ENCODE measurements around the gene CSDE1.

The CSDE1 gene

DNA sequence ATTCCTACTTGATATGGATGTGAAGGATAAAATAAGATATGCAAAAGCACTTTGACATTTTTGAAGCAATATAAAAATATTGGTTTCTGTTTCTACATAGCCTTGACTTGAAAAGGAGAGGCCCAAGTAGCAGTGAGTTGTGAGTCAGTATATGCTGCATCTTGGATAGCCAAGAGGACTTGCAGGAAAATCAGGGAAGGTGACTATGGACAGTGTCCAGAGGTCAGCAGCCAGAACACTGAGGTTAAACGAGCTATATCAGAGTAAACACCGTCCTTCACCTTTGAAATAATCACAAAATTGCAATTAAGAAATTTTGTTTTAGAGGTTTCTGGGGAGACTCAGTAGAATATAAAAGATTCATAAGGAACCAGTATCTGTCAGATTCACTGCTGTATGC lies 55.9 kb downstream of the CSDE1 start:
- DNase-seq (ENCODE audit: low read depth): no peak

DNA sequence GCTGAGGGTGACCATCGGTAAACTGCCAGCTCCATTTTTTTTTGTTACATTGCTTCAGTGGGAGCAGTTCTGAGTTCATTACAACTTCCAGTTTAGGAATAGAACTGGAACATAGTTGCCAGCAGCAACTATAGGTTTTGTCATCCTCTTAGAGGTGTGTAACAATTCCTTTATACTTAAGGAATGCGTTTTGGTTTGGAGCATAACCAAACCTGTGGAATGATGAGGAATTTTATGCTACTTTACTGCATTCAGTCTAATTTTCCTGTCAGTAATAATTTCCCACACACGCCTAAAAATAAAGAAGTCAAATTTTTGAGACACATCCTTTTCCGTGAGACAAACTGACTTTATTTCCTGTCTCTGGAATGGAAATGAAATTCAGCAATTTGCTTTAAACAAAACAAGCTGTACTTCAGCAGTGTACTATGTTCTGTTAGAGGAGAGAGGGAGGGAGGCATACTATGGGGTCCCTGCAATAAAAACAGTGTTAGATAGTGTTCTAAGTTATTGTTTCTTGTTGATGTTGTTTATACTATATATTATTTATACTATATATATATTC lies 57.7 kb downstream of the CSDE1 start:
- DNase-seq (ENCODE audit: low read depth): no peak

DNA sequence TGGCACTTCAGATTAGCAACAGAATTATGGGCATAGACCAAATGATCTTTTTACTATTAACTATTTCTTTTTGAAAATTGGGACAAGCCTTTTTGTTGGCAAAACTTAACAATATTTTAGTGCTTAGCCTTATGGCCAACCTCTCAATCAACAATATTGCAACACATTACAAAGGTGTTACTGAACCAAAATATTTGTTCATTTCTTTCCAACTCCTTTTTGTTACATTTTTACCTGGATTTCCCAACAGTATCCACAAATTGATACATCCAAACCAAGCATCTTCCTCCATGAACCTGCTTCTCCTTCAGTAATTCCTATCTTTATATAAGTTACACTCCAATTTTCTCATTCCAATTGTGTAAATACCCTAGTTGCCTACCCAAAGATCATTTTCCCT lies 61.0 kb downstream of the CSDE1 start:
- DNase-seq (ENCODE audit: low read depth): no peak

DNA sequence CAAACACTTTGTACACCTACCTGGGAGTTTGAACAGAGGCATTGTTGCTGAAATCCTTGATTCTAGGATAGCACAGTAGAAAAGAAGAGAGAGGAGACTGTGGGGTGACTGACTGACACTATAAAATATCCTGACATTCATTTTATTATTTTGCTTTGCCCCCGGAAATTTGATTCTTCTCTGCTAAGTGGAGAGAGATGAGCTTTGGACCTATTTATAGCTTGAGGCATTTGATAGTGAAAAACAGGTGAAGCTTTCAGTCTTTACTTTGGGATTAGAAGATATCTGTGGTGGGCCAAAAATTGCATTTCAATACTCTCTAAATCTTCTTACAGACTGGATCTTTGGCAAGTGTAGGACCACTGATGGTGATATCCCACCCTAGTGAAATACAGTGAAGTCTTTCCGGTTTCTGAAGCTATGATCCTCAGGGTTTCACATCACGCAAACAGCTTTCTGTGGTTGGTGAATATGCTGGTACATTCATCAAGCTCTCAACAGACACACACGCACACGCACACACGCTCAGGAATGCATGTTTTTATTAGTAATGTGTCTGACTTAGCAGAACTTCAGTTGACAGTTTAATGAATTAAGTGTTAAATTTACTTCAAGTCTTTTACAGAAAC lies 62.2 kb downstream of the CSDE1 start, which contains the start of gene AMPD1:
Gene AMPD1, minus strand, starts transcription at position 117 of the 629 bp plus-strand sequence. Its CDS starts 75 bp downstream, at position 42.
- DNase-seq (ENCODE audit: low read depth): no peak

DNA sequence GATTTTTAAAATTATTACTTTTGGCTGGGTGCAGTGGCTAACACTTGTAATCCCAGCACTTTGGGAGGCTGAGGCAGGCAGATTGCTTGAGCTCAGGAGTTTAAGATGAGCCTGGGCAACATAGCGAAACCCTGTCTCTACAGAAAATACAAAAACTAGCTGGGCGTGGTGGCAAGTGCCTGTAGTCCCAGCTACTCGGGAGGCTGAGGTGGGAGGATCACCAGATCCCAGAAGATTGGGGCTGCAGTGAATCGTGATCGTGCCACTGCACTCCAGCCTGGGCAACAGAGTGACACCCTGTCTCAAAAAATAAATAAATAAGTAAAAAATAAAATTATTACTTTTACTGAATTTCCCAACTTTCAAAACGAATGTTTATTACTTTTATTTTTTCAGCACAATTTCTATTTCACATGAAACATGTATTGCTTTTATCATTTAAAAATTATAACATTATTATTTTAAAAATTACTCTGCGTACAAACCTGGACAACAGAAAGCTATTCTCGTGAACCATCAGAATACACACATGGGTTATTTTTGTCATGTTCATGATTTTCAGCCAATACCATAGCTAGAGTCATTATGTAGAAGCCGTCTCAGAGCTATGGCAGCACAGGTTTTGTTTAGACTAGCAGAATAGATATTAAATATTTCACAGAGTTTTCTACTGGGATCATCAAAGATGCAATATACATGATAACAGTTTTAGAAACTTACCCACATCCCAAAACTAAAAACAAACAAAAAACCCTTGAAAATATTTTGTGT lies 63.1 kb downstream of the CSDE1 start:
- no peak for DNase-seq (ENCODE audit: low read depth)

DNA sequence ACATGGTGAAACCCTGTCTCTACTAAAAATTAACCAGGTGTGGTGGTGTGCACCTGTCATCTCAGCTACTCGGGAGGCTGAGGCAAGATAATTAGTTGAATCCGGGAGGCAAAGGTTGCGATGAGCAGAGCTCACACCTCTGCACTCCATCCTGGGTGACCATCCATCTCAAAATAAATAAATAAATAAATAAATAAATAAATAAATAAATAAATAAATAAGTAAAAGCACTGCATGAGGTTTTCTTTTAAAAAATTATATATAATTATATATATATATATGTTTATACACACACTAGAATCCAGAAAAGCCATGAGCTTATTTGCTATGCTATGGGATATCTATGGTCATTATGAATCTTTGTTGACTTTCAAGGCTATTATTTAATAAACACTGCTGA lies 64.8 kb downstream of the CSDE1 start:
- no peak for DNase-seq (ENCODE audit: low read depth)

DNA sequence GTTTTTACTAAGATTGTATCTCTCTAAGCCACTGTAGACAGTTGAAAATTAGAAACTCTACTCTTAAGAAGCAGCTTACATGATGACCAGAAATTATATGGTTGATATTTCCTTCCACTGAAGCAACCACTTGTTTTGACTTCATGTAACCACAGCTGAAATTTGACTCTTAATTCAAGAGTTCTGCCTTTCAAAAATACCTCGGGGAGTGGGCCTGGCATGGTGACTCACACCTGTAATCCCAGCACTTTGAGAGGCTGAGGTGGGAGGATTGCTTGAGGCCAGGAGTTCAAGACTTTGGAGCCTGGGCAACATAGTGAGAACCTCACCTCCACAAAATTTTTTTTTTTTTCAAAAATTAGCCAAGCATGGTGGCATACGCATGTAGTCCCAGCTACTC lies 66.7 kb downstream of the CSDE1 start:
- no peak for DNase-seq (ENCODE audit: low read depth)

DNA sequence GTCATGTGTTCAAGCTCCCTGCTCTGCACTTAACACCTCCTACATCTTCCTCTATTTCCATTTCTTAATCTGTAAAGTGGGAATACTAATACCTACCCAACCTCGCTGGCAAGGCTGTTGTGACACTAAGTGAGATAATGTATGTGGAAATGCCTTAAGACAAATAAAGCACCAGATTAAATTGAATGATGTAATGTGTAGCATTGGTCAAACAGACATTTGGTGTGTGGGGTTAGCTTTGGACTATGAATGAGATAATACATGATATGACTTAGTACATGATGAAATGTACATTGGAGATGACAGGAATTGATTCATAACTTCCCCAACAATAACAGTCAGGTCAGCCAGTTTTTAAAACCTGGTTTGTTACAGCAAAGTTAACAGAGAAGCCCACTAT lies 67.6 kb downstream of the CSDE1 start:
- DNase-seq (ENCODE audit: low read depth): no peak

DNA sequence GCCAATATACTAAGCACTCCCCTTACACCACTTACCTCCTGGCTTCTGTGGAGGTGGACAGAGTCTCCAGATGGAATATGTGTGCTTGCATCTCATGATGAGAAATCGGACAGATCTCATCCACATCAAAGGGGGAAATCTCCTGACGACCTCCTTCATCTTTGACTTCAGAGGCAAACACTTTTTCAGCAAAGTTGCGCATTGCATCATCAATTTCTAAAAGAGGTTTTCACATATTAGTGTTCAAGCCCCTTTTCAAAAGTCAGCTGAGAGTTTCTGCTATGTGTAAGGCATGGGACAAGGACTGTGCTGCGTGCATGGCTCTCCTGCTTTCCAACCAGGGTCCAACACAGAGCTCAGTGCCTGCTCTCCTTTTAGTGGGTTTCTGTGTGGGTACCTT lies 69.3 kb downstream of the CSDE1 start:
- DNase-seq (ENCODE audit: low read depth): no peak

DNA sequence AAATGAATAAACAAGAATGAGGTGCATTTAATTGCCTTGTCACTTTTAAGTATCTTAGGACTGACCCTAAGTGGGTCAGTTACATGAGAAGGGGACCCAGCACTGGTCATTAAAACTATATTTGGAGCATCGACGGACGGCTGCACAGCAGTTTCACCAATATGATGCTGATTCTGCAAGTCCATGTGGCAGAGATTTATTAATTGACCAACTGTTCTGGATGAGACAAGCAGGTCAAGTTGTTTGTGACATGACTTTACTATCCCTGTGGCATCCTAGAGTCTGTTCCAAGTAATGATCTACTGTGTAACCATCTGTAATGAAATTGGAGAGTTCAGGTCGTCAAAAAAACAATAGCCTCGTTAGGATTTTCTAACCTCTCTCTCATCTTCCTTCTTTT lies 71.9 kb downstream of the CSDE1 start:
- no peak for DNase-seq (ENCODE audit: low read depth)

DNA sequence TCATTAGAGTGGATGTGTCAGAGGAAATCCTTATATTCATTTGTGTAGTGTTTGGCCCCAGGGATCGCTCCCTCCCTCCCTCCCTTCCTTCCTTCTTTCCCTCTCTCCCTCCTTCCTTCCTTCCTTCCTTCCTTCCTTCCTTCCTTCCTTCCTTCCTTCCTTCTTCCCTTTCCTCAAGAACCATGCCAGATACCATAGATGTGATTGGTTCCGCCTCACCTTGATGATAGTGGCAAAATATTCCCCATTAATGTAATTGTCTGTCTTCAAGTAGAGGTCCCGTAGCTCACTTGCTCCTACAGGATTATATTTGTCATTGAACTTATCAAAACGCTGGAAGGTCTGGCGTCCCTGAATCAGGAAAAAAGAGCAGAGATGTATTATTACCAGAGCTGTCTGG lies 80.1 kb downstream of the CSDE1 start:
- no peak for DNase-seq (ENCODE audit: low read depth)

DNA sequence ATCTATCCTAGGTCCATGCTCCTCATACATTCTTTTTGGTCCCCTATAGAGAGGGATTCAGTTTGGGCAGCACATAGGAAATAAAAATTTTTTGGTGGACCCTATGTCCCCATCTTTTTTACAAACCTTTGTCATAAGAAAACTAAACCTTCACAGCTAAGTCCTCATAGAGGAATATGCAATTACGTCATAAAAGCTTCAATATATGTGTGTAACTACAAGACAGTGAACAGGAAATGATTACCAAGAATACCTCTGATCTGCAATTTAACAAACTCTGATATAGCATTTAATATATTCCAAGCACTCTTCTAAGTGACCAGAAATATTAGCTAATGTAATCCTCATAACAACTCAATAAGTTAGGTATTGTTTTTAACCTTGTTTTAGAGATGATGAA lies 81.7 kb downstream of the CSDE1 start:
- no peak for DNase-seq (ENCODE audit: low read depth)

DNA sequence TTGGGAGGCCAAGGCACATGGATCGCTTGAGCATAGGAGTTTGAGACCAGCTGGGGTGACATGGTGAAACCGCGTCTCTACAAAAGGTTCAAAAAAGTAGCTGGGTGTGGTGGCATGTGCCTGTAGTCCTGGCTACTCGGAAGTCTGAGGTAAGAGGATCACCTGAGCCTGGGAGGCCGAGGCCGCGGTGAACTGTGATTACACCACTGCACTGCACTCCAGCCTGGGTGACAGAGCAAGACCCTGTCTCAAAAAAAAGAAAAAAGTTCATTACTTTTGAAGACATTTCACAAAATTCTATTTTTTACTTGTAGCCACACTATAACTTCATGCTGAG lies 85.9 kb downstream of the CSDE1 start:
- DNase-seq (ENCODE audit: low read depth): no peak

DNA sequence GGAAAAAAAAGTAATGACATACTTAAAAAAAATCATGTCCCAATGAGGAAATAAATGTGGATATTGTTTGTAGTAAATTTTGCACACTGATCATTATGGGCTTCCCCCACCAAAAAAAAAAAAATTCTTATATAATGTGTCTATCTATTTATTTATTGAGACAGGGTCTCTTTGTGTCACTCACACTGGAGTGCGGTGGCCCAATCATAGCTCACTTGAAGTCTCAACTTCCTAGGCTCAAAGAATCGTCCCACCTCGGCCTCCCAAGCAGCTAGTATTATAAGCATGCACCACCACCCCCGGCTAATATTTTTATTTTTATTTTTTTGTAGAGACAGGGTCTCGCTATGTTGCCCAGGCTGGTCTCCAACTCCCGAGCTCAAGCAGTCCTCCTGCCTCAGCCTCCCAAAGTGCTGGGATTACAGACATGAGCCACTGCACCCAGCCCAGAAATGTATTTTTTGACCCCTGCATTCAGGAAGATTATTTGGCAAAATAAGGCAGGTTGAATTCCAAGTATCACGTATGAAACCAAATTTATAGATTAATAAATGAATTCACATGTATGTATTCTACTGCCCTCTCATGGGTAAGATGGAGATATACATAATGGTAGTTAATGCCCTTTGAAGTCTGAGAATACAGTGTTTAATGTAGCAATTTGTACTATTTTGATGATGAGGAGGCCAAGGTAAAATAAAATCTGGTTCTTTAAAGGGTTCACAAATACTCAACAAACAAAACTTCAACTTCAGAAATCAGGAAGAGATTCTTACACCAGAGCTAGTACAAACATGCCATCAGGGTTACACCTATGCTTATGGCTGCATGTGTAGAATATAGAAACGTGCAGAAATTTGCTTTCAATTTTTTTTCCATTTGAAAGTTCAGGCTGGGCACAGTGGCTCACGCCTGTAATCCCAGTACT lies 86.5 kb downstream of the CSDE1 start:
- no peak for DNase-seq (ENCODE audit: low read depth)

DNA sequence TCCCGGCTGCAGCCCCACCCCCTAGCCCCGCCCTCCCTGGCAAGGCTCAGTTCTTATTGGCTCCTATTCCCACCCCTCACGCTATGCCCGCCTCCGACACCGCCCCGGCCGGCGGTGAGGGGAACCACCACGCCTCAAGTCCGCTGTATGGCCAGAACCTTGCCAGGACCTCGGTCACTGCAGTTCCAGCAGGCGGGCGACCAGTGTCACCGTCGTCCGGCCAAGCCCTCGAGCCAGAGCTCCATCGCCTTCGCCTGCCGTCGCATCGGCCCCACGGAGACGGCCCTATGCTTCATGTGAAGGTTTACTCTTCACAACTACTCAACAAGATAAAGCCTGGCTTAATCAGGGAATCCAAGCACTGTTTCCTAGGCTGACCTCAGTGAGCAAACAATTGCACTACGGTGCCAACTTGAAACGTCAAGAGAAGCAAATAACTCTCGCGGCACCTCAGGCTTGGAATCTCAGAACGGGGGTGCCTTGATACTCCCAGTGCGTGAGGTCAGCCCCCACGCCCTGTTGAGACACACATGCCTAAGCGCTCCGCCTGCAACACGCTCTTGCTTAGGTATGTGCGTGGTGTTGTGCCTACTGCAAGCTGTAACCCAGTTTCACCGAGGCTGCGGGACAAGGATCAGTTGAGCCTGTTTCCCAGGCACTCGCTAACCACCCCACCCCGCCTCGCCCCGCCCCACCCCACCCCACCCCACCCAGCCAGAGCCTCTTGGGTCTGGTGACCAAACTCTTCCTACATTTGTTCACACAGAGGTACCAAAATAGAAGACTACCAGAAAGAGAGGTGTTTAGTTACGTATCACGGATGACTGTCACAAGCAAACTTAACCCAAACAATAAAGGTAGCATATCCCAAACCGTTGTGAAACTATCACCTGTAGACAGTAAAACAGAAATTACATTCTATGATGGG lies 87.4 kb downstream of the CSDE1 start:
- DNase-seq (ENCODE audit: low read depth): peak; percentile 77

DNA sequence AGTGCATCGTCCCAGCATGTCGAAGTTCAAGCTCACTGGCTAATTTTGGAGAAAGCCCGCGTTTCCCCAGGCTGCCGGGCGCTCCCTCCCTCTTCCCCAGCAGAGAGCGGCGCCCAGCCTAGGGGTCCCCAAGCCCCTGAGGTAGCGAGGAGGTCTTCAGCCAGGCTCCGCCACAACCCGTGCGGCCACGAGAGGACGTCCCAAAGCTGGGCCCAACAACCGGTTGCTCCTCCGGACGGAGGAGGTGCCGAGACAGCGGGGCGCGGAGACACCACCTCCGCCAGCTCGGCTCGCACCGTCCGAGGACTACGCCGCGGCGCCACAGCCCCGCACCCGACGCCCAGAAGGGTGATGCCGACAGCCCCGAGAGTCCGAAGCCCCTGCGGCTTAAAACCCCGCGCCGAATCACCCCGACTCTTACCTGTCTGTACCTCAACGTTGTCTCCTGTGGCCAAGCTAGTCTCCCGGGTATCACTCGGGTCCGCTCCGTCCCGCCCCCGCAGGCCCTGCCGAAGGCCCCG lies 88.2 kb downstream of the CSDE1 start, which contains the start of gene DENND2C:
Gene DENND2C, minus strand, starts transcription at position 488 of the 521 bp plus-strand sequence. CDS start 44,065 bp downstream, outside the sequence.
- no peak for DNase-seq (ENCODE audit: low read depth)

DNA sequence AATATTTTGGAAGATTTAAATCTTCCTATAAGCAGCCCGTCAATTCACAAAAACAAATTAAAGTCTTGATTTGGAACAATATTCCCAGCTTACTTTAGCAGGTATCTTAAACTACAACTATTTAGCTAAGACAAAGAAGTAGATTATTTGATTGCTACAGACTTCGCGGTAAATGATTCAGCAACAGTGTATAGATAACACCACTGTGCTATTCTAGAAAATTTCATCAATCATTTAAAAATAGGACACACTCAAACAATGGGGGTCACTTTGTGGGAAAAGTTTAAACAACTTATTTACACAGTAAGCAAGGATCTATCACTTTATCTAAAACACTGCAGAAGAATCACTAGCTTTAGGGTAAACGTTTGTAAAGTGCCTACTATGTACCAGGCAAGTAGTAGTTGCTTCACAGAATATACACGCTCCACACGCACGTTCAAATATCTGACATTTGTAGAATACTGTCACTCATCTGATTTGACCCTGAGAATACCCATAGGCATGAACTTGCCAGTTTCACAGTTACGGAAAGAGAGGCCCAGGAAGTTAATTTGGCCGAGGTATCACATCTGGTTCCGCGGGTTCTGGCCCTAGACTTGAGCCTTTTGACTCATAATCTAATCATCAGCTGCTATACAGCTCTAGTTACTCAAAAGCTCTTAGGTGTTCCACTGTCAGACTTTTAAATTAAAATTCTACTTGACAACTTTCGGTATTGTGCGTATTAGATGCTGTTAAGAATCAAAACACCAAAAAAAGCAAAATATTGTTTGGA lies 88.8 kb downstream of the CSDE1 start:
- no peak for DNase-seq (ENCODE audit: low read depth)

DNA sequence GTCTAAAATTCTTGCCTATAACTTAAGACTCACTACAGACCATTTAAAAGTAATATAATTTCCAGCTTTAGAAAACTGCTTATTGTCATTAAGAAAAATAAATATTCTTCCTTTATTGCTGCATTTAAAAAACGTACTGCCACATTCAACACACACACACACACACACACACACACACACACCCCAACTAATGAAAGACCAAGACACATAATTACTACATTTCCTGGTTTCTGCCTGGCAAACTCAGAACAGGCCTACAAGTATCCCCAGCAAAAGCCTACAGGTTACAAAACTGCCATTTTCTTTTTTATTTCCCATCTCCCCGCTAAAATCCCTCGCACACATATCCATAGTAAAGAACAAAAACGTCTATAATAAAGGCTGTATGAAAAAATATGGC lies 89.4 kb downstream of the CSDE1 start:
- no peak for DNase-seq (ENCODE audit: low read depth)

DNA sequence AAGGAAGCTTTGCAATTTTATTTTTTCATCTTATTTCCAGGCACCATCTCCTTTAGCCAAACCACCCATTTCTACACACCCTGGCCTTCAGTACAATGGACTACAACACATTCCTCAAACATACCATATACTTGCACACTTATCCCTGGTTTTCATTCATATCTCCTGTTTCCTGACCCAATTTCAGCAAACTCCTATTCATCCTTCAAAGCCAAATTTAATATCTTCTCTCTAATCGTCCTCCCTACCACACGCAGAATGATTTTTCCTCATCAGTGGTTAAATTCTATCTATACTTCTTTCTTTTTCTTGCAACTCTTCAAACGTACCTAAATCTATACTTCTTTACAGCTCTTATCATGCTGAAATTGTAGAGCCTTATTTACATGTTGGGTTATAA lies 90.8 kb downstream of the CSDE1 start:
- DNase-seq (ENCODE audit: low read depth): no peak

All from activated gamma-delta T cell treated with anti-CD3 and anti-CD28 coated beads, Interleukin-2, amount 50 U/mL, for 16 hours (primary cell).